ENCODE data around the gene SNRNP48. TPM values are rescaled to one million over a fixed set of nuclear protein-coding genes. Genes with fewer than 3 reads are reported as not detected.

The SNRNP48 gene
- total RNA-seq, 1 experiment from 2014 or later = 26.2 TPM

DNA sequence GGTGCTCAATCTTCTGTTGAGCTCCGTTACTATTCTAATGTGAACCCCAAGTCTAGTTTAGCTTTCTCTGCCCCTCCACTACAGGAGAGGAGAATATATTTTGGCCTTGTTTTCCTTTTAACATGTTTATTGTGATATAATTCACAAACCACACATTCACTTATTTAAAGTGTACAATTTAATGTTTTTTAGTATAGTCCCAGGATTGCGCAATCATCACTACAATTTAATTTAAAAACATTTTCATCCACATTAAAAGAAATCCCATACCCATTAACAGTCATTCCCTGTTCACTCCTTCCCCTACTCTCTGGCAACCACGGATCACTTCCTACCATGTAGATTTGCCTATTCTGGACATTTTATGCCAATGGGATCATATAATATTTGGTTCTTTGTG lies 71.4 kb downstream of the SNRNP48 start:
- Histone ChIP-seq H3K36me3 (ENCODE audit: control insufficient read depth in 1 of 2, insufficient read depth in 2 of 2, low read length in 2 of 2) (no peaks in the 10 kb centered on the region), H4K20me1 (ENCODE audit: insufficient read depth) (no peaks in the 10 kb centered on the region), H3K79me2 (ENCODE audit: insufficient read depth, low read length) (no peaks in the 10 kb centered on the region), H3K4me1 (ENCODE audit: control insufficient read depth in 1 of 2, insufficient read depth in 2 of 2, low read length in 2 of 2) (no peaks in the 10 kb centered on the region), H3K4me2 (ENCODE audit: low read length) (no peak overlapping the region), H3K9ac (ENCODE audit: low read length) (no peak overlapping the region), H2AFZ (ENCODE audit: low read depth, low read length, poor library complexity, severe bottlenecking) (no peak overlapping the region), H3K9me3 (ENCODE audit: control insufficient read depth in 1 of 2, insufficient read depth in 1 of 2, low read depth in 1 of 2, low read length in 2 of 2) (no peaks in the 10 kb centered on the region), H3K27me3 (ENCODE audit: insufficient read depth, low read length) (no peaks in the 10 kb centered on the region), H3K9me2 (ENCODE audit: insufficient read depth) (no peaks in the 10 kb centered on the region), H3K4me3 (replicated peaks in 1 of 2; ENCODE audit: low read depth in 1 of 2, low read length in 2 of 2) (no peak overlapping the region), H3K27ac (ENCODE audit: low read depth, low read length) (no peak overlapping the region)
- intact Hi-C loops (cut with micrococcal nuclease) = no loop called here
- no peak for ATAC-seq
- RAD21 ChIA-PET (ENCODE audit: low non-redundant PET in 1 of 2, low total read pairs in 2 of 2, uncharacterized antibody in 2 of 2, unreplicated experiment in 2 of 2) = no interaction called here
- TF ChIP-seq CEBPB (IDR thresholded peaks at IDR 0.05; ENCODE audit: low read depth) (peak; percentile 72), POLR2AphosphoS5 (IDR thresholded peaks at IDR 0.05; ENCODE audit: low read depth, low read length) (no peak)
- CTCF ChIA-PET = no interaction called here
- no peak for DNase-seq (ENCODE audit: low read depth, low spot score)
- no TSS peak for BruUV-seq (replicated peaks)
- POLR2A ChIA-PET = no interaction called here

Other genes starting within 250 kb of the SNRNP48 start
- gene CAGE1, start 200.5 kb upstream of the SNRNP48 start, total RNA-seq (2021; ENCODE audit: unreplicated experiment) = 0.20 TPM
- gene RIOK1, start 200.4 kb upstream of the SNRNP48 start, total RNA-seq (2021; ENCODE audit: unreplicated experiment) = 39.0 TPM
- 104 TPM for gene DSP, start 48.5 kb upstream of the SNRNP48 start, total RNA-seq (2021; ENCODE audit: unreplicated experiment)
- 1.6 TPM for gene BMP6, start 135.9 kb downstream of the SNRNP48 start, total RNA-seq (2021; ENCODE audit: unreplicated experiment)

Measured in HCT116 (cell line).